Measurements from ENCODE around the gene CABP2. TPM values are rescaled to one million over a fixed set of nuclear protein-coding genes. Genes with fewer than 3 reads are reported as not detected.
"Not testable (repeated sequence)": the region's sequence is repeated elsewhere in the genome, so short reads cannot be mapped to it uniquely, and the experiment has no call there.

CABP2 gene
- total RNA-seq, 4 donors from 2014 or later, result not detected

DNA sequence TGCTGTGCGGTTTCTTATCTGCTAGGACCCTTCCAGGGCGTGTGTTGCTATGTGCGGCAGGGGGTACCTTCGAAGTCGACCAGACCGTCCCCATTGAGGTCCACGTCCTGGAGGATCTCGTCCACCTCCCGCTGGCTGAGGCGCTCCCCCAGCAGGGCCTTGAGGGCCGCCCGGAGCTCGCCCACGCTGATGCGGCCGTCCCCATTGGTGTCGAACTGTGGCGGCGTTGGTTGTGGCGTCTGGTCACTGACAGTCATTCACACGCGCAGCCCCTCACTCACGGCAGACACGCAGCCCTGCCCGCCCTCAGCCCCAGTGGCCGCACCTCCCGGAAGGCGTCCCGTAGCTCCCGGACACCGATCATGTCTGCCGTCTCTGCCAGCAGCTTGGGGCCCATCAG is 3.5 kb downstream of the CABP2 start:
- in situ Hi-C loops (cut with MboI; ENCODE audit: low pct_ligation_motif_present in 1 of 4, low pct_unique_long_range_greater_than_20kb in 1 of 4, low sequenced_read_pairs in 3 of 4), result no loop called here
- Histone ChIP-seq H3K4me1 (peaks cover 0 to 11% (median 7%) of the 10 kb centered on the region in 4 donors), H3K9me3 (no peaks in the 10 kb centered on the region), H3K36me3 (no peaks in the 10 kb centered on the region), H3K27me3 (peaks cover 6% of the 10 kb centered on the region), H3K4me3 (no peak overlapping the region), H3K27ac (no peak overlapping the region)
- 94% methylated on average over 32 of the region's 32 CpGs; no CpG with 5 or more reads in 1 of the 2 donors for WGBS, 2 donors (ENCODE audit: low coverage in 1 of 2)
- intact Hi-C loops (cut with DNase I; ENCODE audit: low total_unique reads), result no loop called here
- TF ChIP-seq POLR2A (IDR thresholded peaks at IDR 0.05) (no peak), CTCF (IDR thresholded peaks at IDR 0.05) (no peak), POLR2AphosphoS5 (IDR thresholded peaks at IDR 0.05) (no peak), EP300 (IDR thresholded peaks at IDR 0.05; ENCODE audit: low read depth) (no peak)
- DNase-seq, result no peak

GRCh38 chr11:67517784-67518552 is 5.3 kb downstream of the CABP2 start:
- WGBS, 2 donors (ENCODE audit: low coverage in 1 of 2), result 73 to 77% methylated on average over 2 to 10 of the region's 10 CpGs
- in situ Hi-C loops (cut with MboI; ENCODE audit: low pct_ligation_motif_present in 1 of 4, low pct_unique_long_range_greater_than_20kb in 1 of 4, low sequenced_read_pairs in 3 of 4) (no loop called here), intact Hi-C loops (cut with DNase I; ENCODE audit: low total_unique reads) (no loop called here)
- no peak for TF ChIP-seq POLR2AphosphoS5 (IDR thresholded peaks at IDR 0.05)
- no peak for TF ChIP-seq POLR2A (IDR thresholded peaks at IDR 0.05)
- TF ChIP-seq CTCF (IDR thresholded peaks at IDR 0.05), result no peak
- TF ChIP-seq EP300 (IDR thresholded peaks at IDR 0.05; ENCODE audit: low read depth), result no peak
- Histone ChIP-seq H3K36me3 (no peaks in the 10 kb centered on the region), H3K27me3 (peaks cover 10% of the 10 kb centered on the region), H3K27ac (no peak overlapping the region), H3K4me3 (no peak overlapping the region), H3K9me3 (no peaks in the 10 kb centered on the region), H3K4me1 (no peaks in the 10 kb centered on the region)
- DNase-seq, result no peak

GRCh38 chr11:67516806-67517205 is 6.4 kb downstream of the CABP2 start:
- 91% methylated on average over 9 of the region's 9 CpGs; no CpG with 5 or more reads in 1 of the 2 donors for WGBS, 2 donors (ENCODE audit: low coverage in 1 of 2)
- no peaks in the 10 kb centered on the region for H3K4me1 ChIP-seq
- no peak for TF ChIP-seq POLR2A (IDR thresholded peaks at IDR 0.05)
- no peak for TF ChIP-seq EP300 (IDR thresholded peaks at IDR 0.05; ENCODE audit: low read depth)
- TF ChIP-seq POLR2AphosphoS5 (IDR thresholded peaks at IDR 0.05), result no peak
- no peak for TF ChIP-seq CTCF (IDR thresholded peaks at IDR 0.05)
- H3K27ac ChIP-seq, result no peak overlapping the region
- peaks cover 10% of the 10 kb centered on the region for H3K27me3 ChIP-seq
- H3K4me3 ChIP-seq, result no peak overlapping the region
- no peaks in the 10 kb centered on the region for H3K9me3 ChIP-seq
- no peak for DNase-seq
- in situ Hi-C loops (cut with MboI; ENCODE audit: low pct_ligation_motif_present in 1 of 4, low pct_unique_long_range_greater_than_20kb in 1 of 4, low sequenced_read_pairs in 3 of 4), result no loop called here
- H3K36me3 ChIP-seq, result no peaks in the 10 kb centered on the region
- intact Hi-C loops (cut with DNase I; ENCODE audit: low total_unique reads), result no loop called here

- peaks cover 0 to 1% (median under 1%) of the 10 kb centered on the region in 4 donors for H3K4me1 ChIP-seq
- H3K4me3 ChIP-seq, result no peak overlapping the region
- no peak for DNase-seq
- no peak overlapping the region for H3K27ac ChIP-seq
- peaks cover 10% of the 10 kb centered on the region for H3K27me3 ChIP-seq
- no peak for TF ChIP-seq EP300 (IDR thresholded peaks at IDR 0.05; ENCODE audit: low read depth)
- TF ChIP-seq POLR2A (IDR thresholded peaks at IDR 0.05), result no peak
- no peak for TF ChIP-seq POLR2AphosphoS5 (IDR thresholded peaks at IDR 0.05)
- no peak for TF ChIP-seq CTCF (IDR thresholded peaks at IDR 0.05)
- intact Hi-C loops (cut with DNase I; ENCODE audit: low total_unique reads), result no loop called here
- 75 to 83% methylated on average over 5 to 7 of the region's 7 CpGs for WGBS, 2 donors (ENCODE audit: low coverage in 1 of 2)
- in situ Hi-C loops (cut with MboI; ENCODE audit: low pct_ligation_motif_present in 1 of 4, low pct_unique_long_range_greater_than_20kb in 1 of 4, low sequenced_read_pairs in 3 of 4), result no loop called here
- H3K9me3 ChIP-seq, result no peaks in the 10 kb centered on the region
- no peaks in the 10 kb centered on the region for H3K36me3 ChIP-seq
Measured at GRCh38 chr11:67514116-67514515, 9.1 kb downstream of the CABP2 start.

- H3K9me3 ChIP-seq; H3K4me3 ChIP-seq; H3K27ac ChIP-seq; intact Hi-C loops (cut with DNase I; ENCODE audit: low total_unique reads); DNase-seq; H3K36me3 ChIP-seq; in situ Hi-C loops (cut with MboI; ENCODE audit: low pct_ligation_motif_present in 1 of 4, low pct_unique_long_range_greater_than_20kb in 1 of 4, low sequenced_read_pairs in 3 of 4): not testable (repeated sequence)
- Histone ChIP-seq H3K27me3 (peaks cover 10% of the 10 kb centered on the region), H3K4me1 (peaks cover 9 to 18% (median 16%) of the 10 kb centered on the region in 4 donors)
- WGBS, 2 donors (ENCODE audit: low coverage in 1 of 2), result 86% methylated on average over 4 of the region's 4 CpGs; no CpG with 5 or more reads in 1 of the 2 donors
Measured at GRCh38 chr11:67511558-67511957, 11.7 kb downstream of the CABP2 start.

All from transverse colon (tissue), 4 donors.